ENCODE measurements around the gene CDC16. TPM values are rescaled to one million over a fixed set of nuclear protein-coding genes. Genes with fewer than 3 reads are reported as not detected.

The CDC16 gene
- polyA plus RNA-seq, 4 donors, result 39.4 to 87.8 (median 48.5) TPM

GRCh38 chr13:114311908-114312307 lies 77.2 kb downstream of the CDC16 start:
- WGBS, 3 donors, result 58 to 68% (median 60%) methylated on average over 2 of the region's 2 CpGs
- Histone ChIP-seq H3K27ac (ENCODE audit: low read depth in 1 of 3, low read length in 2 of 3) (no peak overlapping the region), H3K4me1 (ENCODE audit: control insufficient read depth in 3 of 3, insufficient read depth in 2 of 3, low read depth in 1 of 3, low read length in 2 of 3) (peaks cover 4 to 5% (median 4%) of the 10 kb centered on the region in 3 donors), H3K4me3 (ENCODE audit: low read depth in 1 of 3, low read length in 3 of 3) (no peak overlapping the region), H3K9me3 (ENCODE audit: control insufficient read depth in 2 of 2, insufficient read depth in 1 of 2, low read depth in 1 of 2, low read length in 1 of 2) (no peaks in the 10 kb centered on the region), H3K27me3 (ENCODE audit: control insufficient read depth in 3 of 3, insufficient read depth in 3 of 3, low read length in 3 of 3) (no peaks in the 10 kb centered on the region), H3K36me3 (ENCODE audit: control insufficient read depth in 3 of 3, insufficient read depth in 2 of 3, low read depth in 1 of 3, low read length in 3 of 3) (peaks cover 0 to 2% (median 0%) of the 10 kb centered on the region in 3 donors)
- FAIRE-seq, result no peak
- DNase-seq, result no peak

GRCh38 chr13:114313061-114313860 lies 78.6 kb downstream of the CDC16 start:
- H3K27ac ChIP-seq (ENCODE audit: low read depth in 1 of 3, low read length in 2 of 3), result peak overlapping the region; percentile 85 to 96 (median 91)
- H3K36me3 ChIP-seq (ENCODE audit: control insufficient read depth in 3 of 3, insufficient read depth in 2 of 3, low read depth in 1 of 3, low read length in 3 of 3), result peaks cover 0 to 6% (median 0%) of the 10 kb centered on the region in 3 donors
- FAIRE-seq, result no peak
- 67 to 75% (median 70%) methylated on average over 17 of the region's 17 CpGs for WGBS, 3 donors
- DNase-seq, result no peak
- H3K4me1 ChIP-seq (ENCODE audit: control insufficient read depth in 3 of 3, insufficient read depth in 2 of 3, low read depth in 1 of 3, low read length in 2 of 3), result peaks cover 4 to 5% (median 4%) of the 10 kb centered on the region in 3 donors
- no peaks in the 10 kb centered on the region for H3K27me3 ChIP-seq (ENCODE audit: control insufficient read depth in 3 of 3, insufficient read depth in 3 of 3, low read length in 3 of 3)
- H3K4me3 ChIP-seq (ENCODE audit: low read depth in 1 of 3, low read length in 3 of 3), result peak overlapping the region in 2 of 3 donors; percentile 49 to 74
- no peaks in the 10 kb centered on the region for H3K9me3 ChIP-seq (ENCODE audit: control insufficient read depth in 2 of 2, insufficient read depth in 1 of 2, low read depth in 1 of 2, low read length in 1 of 2)

- Histone ChIP-seq H3K36me3 (ENCODE audit: control insufficient read depth in 3 of 3, insufficient read depth in 2 of 3, low read depth in 1 of 3, low read length in 3 of 3) (peaks cover 0 to 6% (median 0%) of the 10 kb centered on the region in 3 donors), H3K27me3 (ENCODE audit: control insufficient read depth in 3 of 3, insufficient read depth in 3 of 3, low read length in 3 of 3) (no peaks in the 10 kb centered on the region), H3K9me3 (ENCODE audit: control insufficient read depth in 2 of 2, insufficient read depth in 1 of 2, low read depth in 1 of 2, low read length in 1 of 2) (no peaks in the 10 kb centered on the region), H3K4me3 (ENCODE audit: low read depth in 1 of 3, low read length in 3 of 3) (peak within 1 kb of the TSS; percentile 74 to 86 (median 76)), H3K27ac (ENCODE audit: low read depth in 1 of 3, low read length in 2 of 3) (peak within 1 kb of the TSS; percentile 85 to 96 (median 91)), H3K4me1 (ENCODE audit: control insufficient read depth in 3 of 3, insufficient read depth in 2 of 3, low read depth in 1 of 3, low read length in 2 of 3) (peaks cover 4 to 5% (median 4%) of the 10 kb centered on the region in 3 donors)
- DNase-seq (peak; percentile 95 to 98), FAIRE-seq (no peak)
- 0% methylated on average over 69 to 107 of the region's 107 CpGs for WGBS, 3 donors
Observed at GRCh38 chr13:114314074-114314912, 79.6 kb downstream of the CDC16 start, which contains the start of gene CHAMP1. TSS of gene CHAMP1 (plus strand) at chr13:114314503. CDS start at chr13:114323843, 9,340 bp downstream.

GRCh38 chr13:114315074-114315785 lies 80.5 kb downstream of the CDC16 start:
- Histone ChIP-seq H3K4me3 (ENCODE audit: low read depth in 1 of 3, low read length in 3 of 3) (peak overlapping the region; percentile 74 to 86 (median 76)), H3K9me3 (ENCODE audit: control insufficient read depth in 2 of 2, insufficient read depth in 1 of 2, low read depth in 1 of 2, low read length in 1 of 2) (no peaks in the 10 kb centered on the region), H3K4me1 (ENCODE audit: control insufficient read depth in 3 of 3, insufficient read depth in 2 of 3, low read depth in 1 of 3, low read length in 2 of 3) (peaks cover 4 to 6% (median 5%) of the 10 kb centered on the region in 3 donors), H3K27me3 (ENCODE audit: control insufficient read depth in 3 of 3, insufficient read depth in 3 of 3, low read length in 3 of 3) (no peaks in the 10 kb centered on the region), H3K36me3 (ENCODE audit: control insufficient read depth in 3 of 3, insufficient read depth in 2 of 3, low read depth in 1 of 3, low read length in 3 of 3) (peaks cover 0 to 6% (median 0%) of the 10 kb centered on the region in 3 donors), H3K27ac (ENCODE audit: low read depth in 1 of 3, low read length in 2 of 3) (peak overlapping the region in 2 of 3 donors; percentile 85 to 96)
- DNase-seq, result no peak
- 8 to 13% (median 8%) methylated on average over 7 of the region's 7 CpGs for WGBS, 3 donors
- no peak for FAIRE-seq

- Histone ChIP-seq H3K27me3 (ENCODE audit: control insufficient read depth in 3 of 3, insufficient read depth in 3 of 3, low read length in 3 of 3) (no peaks in the 10 kb centered on the region), H3K4me3 (ENCODE audit: low read depth in 1 of 3, low read length in 3 of 3) (no peak overlapping the region), H3K36me3 (ENCODE audit: control insufficient read depth in 3 of 3, insufficient read depth in 2 of 3, low read depth in 1 of 3, low read length in 3 of 3) (peaks cover 0 to 15% (median 6%) of the 10 kb centered on the region in 3 donors), H3K9me3 (ENCODE audit: control insufficient read depth in 2 of 2, insufficient read depth in 1 of 2, low read depth in 1 of 2, low read length in 1 of 2) (no peaks in the 10 kb centered on the region), H3K4me1 (ENCODE audit: control insufficient read depth in 3 of 3, insufficient read depth in 2 of 3, low read depth in 1 of 3, low read length in 2 of 3) (peaks cover under 1 to 6% (median 4%) of the 10 kb centered on the region in 3 donors), H3K27ac (ENCODE audit: low read depth in 1 of 3, low read length in 2 of 3) (no peak overlapping the region)
- WGBS, 3 donors, result 13 to 19% (median 17%) methylated on average over 1 of the region's 1 CpG
- no peak for DNase-seq
- FAIRE-seq, result no peak
Observed at GRCh38 chr13:114318624-114319023, 83.9 kb downstream of the CDC16 start.

GRCh38 chr13:114319441-114319913 lies 84.8 kb downstream of the CDC16 start:
- DNase-seq (no peak), FAIRE-seq (no peak)
- H3K4me1 ChIP-seq (ENCODE audit: control insufficient read depth in 3 of 3, insufficient read depth in 2 of 3, low read depth in 1 of 3, low read length in 2 of 3), result peaks cover 0 to 6% (median 4%) of the 10 kb centered on the region in 3 donors
- H3K9me3 ChIP-seq (ENCODE audit: control insufficient read depth in 2 of 2, insufficient read depth in 1 of 2, low read depth in 1 of 2, low read length in 1 of 2), result no peaks in the 10 kb centered on the region
- H3K36me3 ChIP-seq (ENCODE audit: control insufficient read depth in 3 of 3, insufficient read depth in 2 of 3, low read depth in 1 of 3, low read length in 3 of 3), result peaks cover 0 to 19% (median 14%) of the 10 kb centered on the region in 3 donors
- H3K4me3 ChIP-seq (ENCODE audit: low read depth in 1 of 3, low read length in 3 of 3), result no peak overlapping the region
- WGBS, 3 donors, result 70 to 83% (median 77%) methylated on average over 3 of the region's 3 CpGs
- H3K27ac ChIP-seq (ENCODE audit: low read depth in 1 of 3, low read length in 2 of 3), result no peak overlapping the region
- no peaks in the 10 kb centered on the region for H3K27me3 ChIP-seq (ENCODE audit: control insufficient read depth in 3 of 3, insufficient read depth in 3 of 3, low read length in 3 of 3)

GRCh38 chr13:114320065-114320464 lies 85.4 kb downstream of the CDC16 start:
- FAIRE-seq, result no peak
- Histone ChIP-seq H3K27ac (ENCODE audit: low read depth in 1 of 3, low read length in 2 of 3) (no peak overlapping the region), H3K27me3 (ENCODE audit: control insufficient read depth in 3 of 3, insufficient read depth in 3 of 3, low read length in 3 of 3) (no peaks in the 10 kb centered on the region), H3K9me3 (ENCODE audit: control insufficient read depth in 2 of 2, insufficient read depth in 1 of 2, low read depth in 1 of 2, low read length in 1 of 2) (no peaks in the 10 kb centered on the region), H3K36me3 (ENCODE audit: control insufficient read depth in 3 of 3, insufficient read depth in 2 of 3, low read depth in 1 of 3, low read length in 3 of 3) (peaks cover 2 to 25% (median 20%) of the 10 kb centered on the region in 3 donors), H3K4me1 (ENCODE audit: control insufficient read depth in 3 of 3, insufficient read depth in 2 of 3, low read depth in 1 of 3, low read length in 2 of 3) (peaks cover 0 to 6% (median 4%) of the 10 kb centered on the region in 3 donors), H3K4me3 (ENCODE audit: low read depth in 1 of 3, low read length in 3 of 3) (no peak overlapping the region)
- DNase-seq, result no peak

All from small intestine (tissue), 7 donors.